Peyer's patch (tissue), 4 donors: ENCODE results near the gene ANKH.

Source experiments
- CTCF ChIP-seq, 6 experiments: fragments of 450-650 bp in 4 of 6; fragments of 200-600 bp in 2 of 6; sonication (generic) in 1 of 6; IDR thresholded peaks; one replicate each; pipeline ENCODE4 v1.5.1; 2017 to 2019; ENCODE audit warnings: antibody characterized with exemption in 6 of 6, mild to moderate bottlenecking in 3 of 6, moderate library complexity in 1 of 6
- POLR2A ChIP-seq, 2 donors: fragments of 450-650 bp; IDR thresholded peaks; one replicate each; pipeline ENCODE4 v1.5.1; 2017; ENCODE audit warnings: antibody characterized with exemption in 2 of 2, mild to moderate bottlenecking in 2 of 2, moderate library complexity in 2 of 2

- TF ChIP-seq CTCF (IDR thresholded peaks at IDR 0.05): no peak
- TF ChIP-seq POLR2A (IDR thresholded peaks at IDR 0.05): no peak
These were observed 202.2 kb downstream of the ANKH start for GRCh38 chr5:14669415-14669814.
